ENCODE data around the gene ABLIM1. TPM values are rescaled to one million over a fixed set of nuclear protein-coding genes. Genes with fewer than 3 reads are reported as not detected.

The ABLIM1 gene
- total and polyA plus RNA-seq, 4 donors, result 20.0 to 135 (median 59.9) TPM

GRCh38 chr10:114624951-114625780, 32.9 kb downstream of the ABLIM1 start:
- Histone ChIP-seq H3K27me3 (ENCODE audit: control insufficient read depth in 3 of 3, insufficient read depth in 3 of 3, low read length in 2 of 3) (no peaks in the 10 kb centered on the region), H3K4me1 (ENCODE audit: control insufficient read depth in 5 of 5, insufficient read depth in 5 of 5, low read length in 5 of 5) (peaks cover 0 to 34% (median 4%) of the 10 kb centered on the region in 5 donors), H3K36me3 (ENCODE audit: control insufficient read depth in 4 of 4, insufficient read depth in 4 of 4, low read length in 4 of 4) (peaks cover 0 to 7% (median 0%) of the 10 kb centered on the region in 4 donors), H3K9ac (ENCODE audit: insufficient read depth in 1 of 2, low read length in 2 of 2) (no peak overlapping the region), H3K4me3 (no peak overlapping the region), H3K9me3 (ENCODE audit: control insufficient read depth in 4 of 4, insufficient read depth in 3 of 4, low read length in 3 of 4) (peaks cover 0 to 3% (median 0%) of the 10 kb centered on the region in 4 donors), H3K27ac (ENCODE audit: low read depth in 1 of 2, low read length in 1 of 2) (peak overlapping the region in 1 of 2 donors; percentile 71)
- ATAC-seq (ENCODE audit: insufficient read depth, low FRiP score) (no peak), DNase-seq (no peak)
- TF ChIP-seq, protein P1, sequence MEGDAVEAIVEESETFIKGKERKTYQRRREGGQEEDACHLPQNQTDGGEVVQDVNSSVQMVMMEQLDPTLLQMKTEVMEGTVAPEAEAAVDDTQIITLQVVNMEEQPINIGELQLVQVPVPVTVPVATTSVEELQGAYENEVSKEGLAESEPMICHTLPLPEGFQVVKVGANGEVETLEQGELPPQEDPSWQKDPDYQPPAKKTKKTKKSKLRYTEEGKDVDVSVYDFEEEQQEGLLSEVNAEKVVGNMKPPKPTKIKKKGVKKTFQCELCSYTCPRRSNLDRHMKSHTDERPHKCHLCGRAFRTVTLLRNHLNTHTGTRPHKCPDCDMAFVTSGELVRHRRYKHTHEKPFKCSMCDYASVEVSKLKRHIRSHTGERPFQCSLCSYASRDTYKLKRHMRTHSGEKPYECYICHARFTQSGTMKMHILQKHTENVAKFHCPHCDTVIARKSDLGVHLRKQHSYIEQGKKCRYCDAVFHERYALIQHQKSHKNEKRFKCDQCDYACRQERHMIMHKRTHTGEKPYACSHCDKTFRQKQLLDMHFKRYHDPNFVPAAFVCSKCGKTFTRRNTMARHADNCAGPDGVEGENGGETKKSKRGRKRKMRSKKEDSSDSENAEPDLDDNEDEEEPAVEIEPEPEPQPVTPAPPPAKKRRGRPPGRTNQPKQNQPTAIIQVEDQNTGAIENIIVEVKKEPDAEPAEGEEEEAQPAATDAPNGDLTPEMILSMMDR (IDR thresholded peaks at IDR 0.05; ENCODE audit: control extremely low read depth, extremely low read depth), result no peak
- 89 to 91% methylated on average over 5 of the region's 5 CpGs for WGBS, 2 donors

DNA sequence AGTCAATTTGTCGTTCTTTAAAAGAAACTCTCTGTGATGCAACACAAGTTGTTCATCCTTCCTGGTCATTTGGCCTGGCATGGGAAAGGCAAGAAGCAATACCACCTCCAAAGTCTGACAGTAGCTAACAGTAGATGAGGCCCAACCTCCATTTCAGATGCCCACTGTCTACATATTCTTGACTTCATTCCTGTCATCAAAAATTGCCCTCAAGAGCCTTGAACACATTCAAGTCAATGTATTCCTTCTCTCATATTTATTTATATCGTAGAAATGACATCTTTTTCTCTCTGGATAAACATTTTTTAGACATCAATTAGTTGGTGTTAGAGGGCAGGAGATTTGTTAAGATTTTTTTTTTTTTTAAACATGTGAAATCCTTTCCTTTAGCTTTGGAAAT, 33.7 kb downstream of the ABLIM1 start:
- no peak for ATAC-seq (ENCODE audit: insufficient read depth, low FRiP score)
- no peak overlapping the region for H3K9ac ChIP-seq (ENCODE audit: insufficient read depth in 1 of 2, low read length in 2 of 2)
- WGBS, 2 donors, result 90 to 91% methylated on average over 2 of the region's 2 CpGs

GRCh38 chr10:114623661-114624294, 34.3 kb downstream of the ABLIM1 start:
- H3K27me3 ChIP-seq (ENCODE audit: control insufficient read depth in 3 of 3, insufficient read depth in 3 of 3, low read length in 2 of 3), result no peaks in the 10 kb centered on the region
- H3K36me3 ChIP-seq (ENCODE audit: control insufficient read depth in 4 of 4, insufficient read depth in 4 of 4, low read length in 4 of 4), result peaks cover 0 to 7% (median 0%) of the 10 kb centered on the region in 4 donors
- TF ChIP-seq, protein P1 (IDR thresholded peaks at IDR 0.05; ENCODE audit: control extremely low read depth, extremely low read depth), result no peak
- peak overlapping the region; percentile 71 to 74 for H3K27ac ChIP-seq (ENCODE audit: low read depth in 1 of 2, low read length in 1 of 2)
- DNase-seq (no peak), ATAC-seq (ENCODE audit: insufficient read depth, low FRiP score) (peak; percentile 76)
- H3K9me3 ChIP-seq (ENCODE audit: control insufficient read depth in 4 of 4, insufficient read depth in 3 of 4, low read length in 3 of 4), result peaks cover 0 to 3% (median 0%) of the 10 kb centered on the region in 4 donors
- peaks cover 0 to 34% (median 0%) of the 10 kb centered on the region in 5 donors for H3K4me1 ChIP-seq (ENCODE audit: control insufficient read depth in 5 of 5, insufficient read depth in 5 of 5, low read length in 5 of 5)
- H3K9ac ChIP-seq (ENCODE audit: insufficient read depth in 1 of 2, low read length in 2 of 2), result no peak overlapping the region
- WGBS, 2 donors, result 24 to 55% methylated on average over 2 of the region's 2 CpGs
- H3K4me3 ChIP-seq, result no peak overlapping the region

More for the DNA sequence above, 33.7 kb downstream of the ABLIM1 start:
- H3K27me3 ChIP-seq (ENCODE audit: control insufficient read depth in 3 of 3, insufficient read depth in 3 of 3, low read length in 2 of 3), result no peaks in the 10 kb centered on the region
- peak overlapping the region; percentile 71 to 74 for H3K27ac ChIP-seq (ENCODE audit: low read depth in 1 of 2, low read length in 1 of 2)
- no peak overlapping the region for H3K4me3 ChIP-seq
- H3K36me3 ChIP-seq (ENCODE audit: control insufficient read depth in 4 of 4, insufficient read depth in 4 of 4, low read length in 4 of 4), result peaks cover 0 to 7% (median 0%) of the 10 kb centered on the region in 4 donors
- peaks cover 0 to 3% (median 0%) of the 10 kb centered on the region in 4 donors for H3K9me3 ChIP-seq (ENCODE audit: control insufficient read depth in 4 of 4, insufficient read depth in 3 of 4, low read length in 3 of 4)
- TF ChIP-seq, protein P1 (IDR thresholded peaks at IDR 0.05; ENCODE audit: control extremely low read depth, extremely low read depth), result no peak
- DNase-seq, result no peak
- H3K4me1 ChIP-seq (ENCODE audit: control insufficient read depth in 5 of 5, insufficient read depth in 5 of 5, low read length in 5 of 5), result peaks cover 0 to 34% (median 0%) of the 10 kb centered on the region in 5 donors
